Measurements from ENCODE around the gene RETREG1.
A peak's percentile ranks its signal among the peaks of the same experiment; 100 is the strongest.

The RETREG1 gene

DNA sequence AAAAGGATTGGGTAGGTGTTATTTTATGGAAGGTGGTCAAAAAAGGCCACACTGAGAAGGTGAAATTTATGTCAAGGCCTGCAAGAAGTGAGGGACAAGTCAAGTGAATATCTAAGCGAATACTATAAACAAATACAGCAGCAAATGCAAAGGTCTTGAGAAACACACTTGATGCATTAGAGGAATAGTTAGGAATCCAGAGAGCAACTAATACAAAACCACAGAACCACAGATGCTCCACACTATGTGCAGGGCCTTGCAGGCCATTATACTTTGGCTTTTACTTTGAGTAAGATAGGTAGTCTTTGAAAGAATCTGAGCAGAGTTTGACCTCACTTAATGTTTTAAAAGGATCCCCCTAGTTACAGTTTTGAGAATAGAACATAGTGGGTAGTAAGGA is 155.8 kb downstream of the RETREG1 start:
- Mint-ChIP-seq H3K27me3 (ENCODE audit: low read depth) (no peaks in the 10 kb centered on the region), H3K4me3 (peak overlapping the region; percentile 10 to 68 (median 33)), H3K4me1 (peaks cover 56% of the 10 kb centered on the region), H3K9me3 (no peaks in the 10 kb centered on the region), H3K36me3 (ENCODE audit: low read depth) (peaks cover 47% of the 10 kb centered on the region), H3K27ac (no peak overlapping the region)
- TF ChIP-seq CTCF (IDR thresholded peaks at IDR 0.05; ENCODE audit: unreplicated experiment in 3 of 3): no peak

- H3K27me3 Mint-ChIP-seq (ENCODE audit: low read depth): no peaks in the 10 kb centered on the region
- H3K9me3 Mint-ChIP-seq: no peaks in the 10 kb centered on the region
- H3K4me3 Mint-ChIP-seq: no peak overlapping the region
- H3K36me3 Mint-ChIP-seq (ENCODE audit: low read depth): peaks cover 57% of the 10 kb centered on the region
- H3K4me1 Mint-ChIP-seq: peaks cover 43% of the 10 kb centered on the region
- TF ChIP-seq CTCF (IDR thresholded peaks at IDR 0.05; ENCODE audit: unreplicated experiment in 3 of 3): no peak
- no peak overlapping the region for H3K27ac Mint-ChIP-seq
Observed at GRCh38 chr5:16459451-16459850, 157.3 kb downstream of the RETREG1 start.

- Mint-ChIP-seq H3K4me3 (no peak overlapping the region), H3K9me3 (no peaks in the 10 kb centered on the region), H3K27ac (no peak overlapping the region), H3K27me3 (ENCODE audit: low read depth) (no peaks in the 10 kb centered on the region), H3K4me1 (peaks cover 31% of the 10 kb centered on the region), H3K36me3 (ENCODE audit: low read depth) (peaks cover 50% of the 10 kb centered on the region)
- TF ChIP-seq CTCF (IDR thresholded peaks at IDR 0.05; ENCODE audit: unreplicated experiment in 3 of 3): no peak
Observed at GRCh38 chr5:16457853-16458252, 158.9 kb downstream of the RETREG1 start.

- no peak overlapping the region for H3K27ac Mint-ChIP-seq
- TF ChIP-seq CTCF (IDR thresholded peaks at IDR 0.05; ENCODE audit: unreplicated experiment in 3 of 3): no peak
- peaks cover 31% of the 10 kb centered on the region for H3K4me1 Mint-ChIP-seq
- H3K27me3 Mint-ChIP-seq (ENCODE audit: low read depth): no peaks in the 10 kb centered on the region
- peaks cover 49% of the 10 kb centered on the region for H3K36me3 Mint-ChIP-seq (ENCODE audit: low read depth)
- H3K4me3 Mint-ChIP-seq: no peak overlapping the region
- H3K9me3 Mint-ChIP-seq: no peaks in the 10 kb centered on the region
Observed at GRCh38 chr5:16457451-16457850, 159.3 kb downstream of the RETREG1 start.

DNA sequence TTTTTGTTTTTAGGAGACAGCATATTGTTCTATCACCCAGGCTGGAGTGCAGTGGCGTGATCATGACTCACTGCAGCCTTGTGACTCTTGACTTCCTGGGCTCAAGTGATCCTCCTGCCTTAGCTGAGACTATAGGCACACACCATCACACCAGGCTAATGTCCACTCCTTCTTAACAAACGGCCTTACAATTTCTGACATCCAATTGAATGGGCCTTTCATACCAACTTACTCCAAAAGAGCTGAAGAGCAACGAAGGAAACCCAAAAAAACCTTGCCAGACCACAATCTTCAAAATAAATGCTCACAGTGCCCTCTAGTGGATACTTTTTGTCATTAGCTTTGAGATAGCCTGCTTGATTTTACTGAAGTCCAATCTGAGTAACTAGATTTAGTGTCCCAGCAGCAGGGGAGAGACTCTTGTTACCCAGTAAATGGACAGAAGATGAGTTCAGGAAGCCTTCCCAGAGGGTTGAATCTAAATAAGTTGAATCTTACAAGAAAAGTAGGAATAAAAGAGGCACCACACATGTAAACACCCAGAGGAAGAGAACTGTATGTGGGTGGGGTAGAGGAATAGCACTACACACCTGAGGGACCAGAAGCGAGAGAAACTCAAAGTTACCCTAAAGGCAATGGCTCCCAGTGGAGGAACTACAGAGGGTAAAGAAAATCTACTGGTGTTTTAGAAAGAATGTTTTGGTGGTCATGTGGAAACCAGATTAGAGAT is 160.5 kb downstream of the RETREG1 start:
- H3K27me3 Mint-ChIP-seq (ENCODE audit: low read depth): no peaks in the 10 kb centered on the region
- TF ChIP-seq CTCF (IDR thresholded peaks at IDR 0.05; ENCODE audit: unreplicated experiment in 3 of 3): peak; percentile 66 to 72 (median 71)
- peaks cover 21% of the 10 kb centered on the region for H3K4me1 Mint-ChIP-seq
- H3K36me3 Mint-ChIP-seq (ENCODE audit: low read depth): peaks cover 47% of the 10 kb centered on the region
- H3K27ac Mint-ChIP-seq: no peak overlapping the region
- H3K9me3 Mint-ChIP-seq: no peaks in the 10 kb centered on the region
- no peak overlapping the region for H3K4me3 Mint-ChIP-seq

DNA sequence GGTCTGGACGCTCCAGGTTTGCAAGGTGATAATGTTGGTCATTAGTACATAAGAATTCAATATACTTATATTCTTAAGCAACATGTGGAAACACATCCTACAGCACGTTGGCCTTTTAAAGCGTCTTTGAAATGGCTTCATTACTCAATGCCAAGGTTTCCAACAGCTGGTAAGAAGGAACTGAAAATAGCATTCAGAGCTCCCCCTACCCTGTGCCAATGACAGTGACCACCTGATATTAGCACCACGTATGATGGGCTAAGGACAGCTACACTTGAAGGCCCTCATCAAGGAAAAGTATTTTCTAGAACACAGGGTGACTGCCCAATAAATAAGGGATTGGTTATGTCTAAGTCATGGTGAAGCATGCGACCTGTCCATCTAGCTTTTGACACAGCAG is 161.1 kb downstream of the RETREG1 start:
- H3K27ac Mint-ChIP-seq: no peak overlapping the region
- peaks cover 15% of the 10 kb centered on the region for H3K4me1 Mint-ChIP-seq
- no peaks in the 10 kb centered on the region for H3K27me3 Mint-ChIP-seq (ENCODE audit: low read depth)
- no peak overlapping the region for H3K4me3 Mint-ChIP-seq
- H3K36me3 Mint-ChIP-seq (ENCODE audit: low read depth): peaks cover 47% of the 10 kb centered on the region
- H3K9me3 Mint-ChIP-seq: no peaks in the 10 kb centered on the region
- TF ChIP-seq CTCF (IDR thresholded peaks at IDR 0.05; ENCODE audit: unreplicated experiment in 3 of 3): no peak
